HG03520 (cell line): ENCODE measurements around the gene FCRL5.
"Not testable (repeated sequence)": the region's sequence is repeated elsewhere in the genome, so short reads cannot be mapped to it uniquely, and the experiment has no call there.

Source experiments
- ATAC-seq: cut with Tn5 transposase; IDR thresholded peaks from one replicate; pipeline ENCODE4 v1.9.1; 2021; ENCODE audit warnings: mild to moderate bottlenecking, moderate library complexity; ENCODE audit not compliant: unreplicated experiment

Gene FCRL5

DNA sequence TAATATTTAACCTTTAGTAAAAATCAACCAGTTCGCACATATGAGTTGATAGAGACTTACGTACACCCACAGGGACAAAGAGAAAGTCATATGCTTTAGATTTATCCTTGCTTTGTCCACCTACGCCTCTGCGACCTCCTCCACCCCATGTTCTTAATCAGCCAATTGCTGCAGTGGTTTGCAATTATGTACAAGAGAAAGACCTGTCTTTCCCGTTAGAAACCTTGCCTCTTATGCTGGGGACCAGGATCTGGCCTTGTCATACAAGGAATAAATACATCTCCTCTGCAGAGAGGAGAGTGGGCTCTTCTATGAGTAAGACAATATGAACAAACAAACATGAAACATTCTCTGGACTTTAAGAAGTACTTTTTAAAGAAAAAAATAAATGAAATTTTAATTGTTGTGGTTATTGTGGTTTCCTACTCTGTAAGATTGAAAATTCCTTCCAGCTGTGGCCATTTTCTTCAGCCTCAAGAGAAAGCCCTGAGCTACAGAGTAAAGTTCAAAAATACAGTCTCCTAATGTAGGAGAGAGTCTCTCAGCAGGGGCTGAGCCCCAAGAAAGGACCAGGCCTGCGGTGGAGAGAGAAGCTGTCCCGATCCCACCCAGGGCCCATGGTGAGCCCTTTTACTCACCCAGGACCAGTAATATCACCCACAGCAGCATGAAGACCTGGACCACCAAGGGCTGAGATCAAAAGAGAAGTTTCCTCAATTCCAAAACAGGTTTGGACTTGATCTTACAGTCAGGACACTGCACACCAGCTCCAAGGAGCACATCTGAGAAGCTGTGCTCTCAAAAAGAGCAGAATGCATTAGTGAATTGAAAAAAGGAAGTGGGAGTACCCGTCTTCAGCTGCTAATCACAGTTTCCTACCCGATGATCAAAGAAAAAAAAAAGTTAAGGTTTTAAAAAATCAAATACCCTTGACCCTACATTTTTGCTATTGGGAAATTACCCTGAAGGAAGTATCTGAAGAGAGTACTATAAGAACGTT lies at the start of gene FCRL5:
FCRL5 (minus strand) TSS at position 822 of the 1,000 bp plus-strand sequence; CDS start at position 669, 153 bp downstream.
- ATAC-seq, result no peak

- no peak for ATAC-seq
These were observed 47.9 kb upstream of the FCRL5 start for GRCh38 chr1:157600236-157600635.

DNA sequence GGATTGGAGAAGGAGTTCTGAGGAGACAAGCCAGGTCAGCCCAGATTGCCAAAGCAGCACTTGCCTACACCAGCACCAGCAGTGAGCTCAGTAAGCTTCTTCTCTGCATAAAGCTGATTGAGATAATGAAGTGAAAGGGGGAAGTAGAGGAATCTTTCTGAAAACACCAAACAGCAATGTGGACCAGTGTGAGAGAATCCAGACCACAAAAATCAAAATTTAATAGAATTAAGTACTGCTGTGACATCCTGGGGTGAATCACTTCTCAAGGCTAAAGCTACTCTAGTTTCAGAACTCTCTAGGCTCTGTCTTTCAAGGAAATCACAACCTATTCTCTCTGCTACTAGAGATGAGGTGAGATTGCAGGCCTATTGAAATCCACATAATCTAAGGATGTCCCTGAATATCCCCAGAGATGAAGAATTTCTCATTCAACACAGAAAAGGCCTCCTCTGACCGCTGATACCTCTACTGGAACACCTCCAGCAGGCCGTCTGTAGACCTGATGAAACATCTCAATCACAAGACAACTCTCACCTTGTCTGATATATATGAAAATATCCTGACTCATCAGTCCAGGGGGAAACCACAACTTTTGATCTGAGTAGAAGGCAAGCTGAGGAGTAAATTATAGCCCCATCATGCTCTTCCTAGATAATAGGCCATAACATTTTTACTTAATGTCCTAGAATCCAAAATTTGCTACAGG lies 45.8 kb upstream of the FCRL5 start, which contains the start of gene FCRL4:
FCRL4 (minus strand) TSS at position 127 of the 709 bp plus-strand sequence. CDS start 141 bp downstream, outside the sequence.
- ATAC-seq, result peak; percentile 44

- peak; percentile 45 for ATAC-seq
These were observed 44.1 kb upstream of the FCRL5 start for GRCh38 chr1:157596384-157596783.

GRCh38 chr1:157595356-157595755 lies 43.0 kb upstream of the FCRL5 start:
- peak; percentile 57 for ATAC-seq

GRCh38 chr1:157585984-157586383 lies 33.7 kb upstream of the FCRL5 start:
- ATAC-seq, result no peak

- no peak for ATAC-seq
These were observed 32.2 kb upstream of the FCRL5 start for GRCh38 chr1:157584503-157584902.

GRCh38 chr1:157580828-157581210 lies 28.5 kb upstream of the FCRL5 start:
- ATAC-seq, result no peak

GRCh38 chr1:157580179-157580827 lies 28.0 kb upstream of the FCRL5 start:
- no peak for ATAC-seq

DNA sequence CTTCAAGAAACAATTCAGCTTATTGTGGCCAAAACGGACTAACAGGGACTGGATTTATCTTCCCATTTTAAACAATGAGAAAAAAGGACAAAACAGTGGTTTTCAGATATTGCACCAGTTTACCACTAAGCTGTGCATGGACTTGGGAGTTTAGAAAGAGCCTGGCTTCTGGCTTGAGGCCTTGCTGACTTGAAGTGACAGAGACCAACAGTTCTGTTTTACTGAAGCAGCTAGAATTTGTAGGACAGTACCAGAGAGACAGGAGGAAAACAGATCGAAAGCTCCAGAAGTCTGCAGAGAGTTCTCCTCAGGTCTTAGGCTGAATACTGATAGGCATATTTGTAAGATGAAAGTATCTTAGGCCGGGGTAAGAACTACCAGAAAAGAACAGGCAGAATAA lies 25.1 kb upstream of the FCRL5 start:
- ATAC-seq, result no peak

GRCh38 chr1:157575744-157576143 lies 23.4 kb upstream of the FCRL5 start:
- no peak for ATAC-seq

GRCh38 chr1:157574836-157575235 lies 22.5 kb upstream of the FCRL5 start:
- no peak for ATAC-seq

DNA sequence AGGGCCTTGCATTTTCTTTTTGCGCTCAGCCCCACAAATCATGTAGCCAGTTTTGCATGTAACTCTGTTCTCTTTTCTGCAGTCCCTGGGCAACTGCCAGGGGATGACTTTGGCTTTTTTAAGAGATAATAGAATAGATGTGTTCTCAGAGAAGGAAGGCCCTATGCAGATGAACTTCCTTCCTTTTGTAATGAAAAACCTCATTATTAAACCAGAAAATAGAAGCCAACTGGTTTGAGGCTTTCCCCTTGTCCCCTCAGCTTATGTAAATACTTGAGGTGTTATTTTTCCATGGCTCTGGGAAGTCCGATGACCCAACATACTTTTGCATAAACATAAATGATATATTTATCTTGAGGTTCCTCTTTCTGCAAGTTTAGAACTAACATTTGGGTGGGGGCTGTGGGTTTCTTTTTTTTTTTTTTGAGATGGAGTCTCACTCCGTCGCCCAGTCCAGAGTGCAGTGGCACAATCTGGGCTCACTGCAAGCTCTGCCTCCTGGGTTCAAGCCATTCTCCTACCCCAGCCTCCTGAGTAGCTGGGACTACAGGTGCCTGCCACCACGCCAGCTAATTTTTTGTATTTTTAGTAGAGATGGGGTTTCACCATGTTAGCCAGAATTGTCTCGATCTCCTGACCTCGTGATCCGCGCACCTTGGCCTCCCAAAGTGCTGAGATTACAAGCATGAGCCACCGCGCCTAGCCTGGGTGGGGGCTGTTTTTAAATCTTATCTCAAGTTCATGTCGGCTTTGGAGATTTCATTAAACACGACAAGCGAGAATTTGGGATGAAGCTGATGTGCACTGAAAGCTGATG lies 14.4 kb upstream of the FCRL5 start:
- no peak for ATAC-seq

DNA sequence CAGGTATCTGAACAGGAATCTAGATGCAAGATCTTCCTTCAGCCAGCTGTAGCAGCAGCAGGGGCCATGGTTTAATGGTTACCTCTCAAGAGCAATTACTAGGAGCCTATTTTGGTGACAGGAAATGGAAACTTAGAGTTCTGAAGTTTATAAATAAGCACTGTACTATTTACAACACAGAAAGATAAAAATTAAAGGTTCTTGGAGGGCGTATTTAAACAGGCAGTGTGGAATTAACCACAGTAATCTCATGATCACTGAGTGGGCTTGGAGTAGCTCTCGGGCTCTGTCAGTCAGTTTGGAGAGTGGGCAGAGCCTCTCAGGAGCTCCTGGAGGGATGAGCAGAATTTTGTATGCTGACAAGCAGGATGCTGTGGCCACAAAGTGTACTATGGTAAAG lies 10.2 kb upstream of the FCRL5 start:
- ATAC-seq, result peak; percentile 66

DNA sequence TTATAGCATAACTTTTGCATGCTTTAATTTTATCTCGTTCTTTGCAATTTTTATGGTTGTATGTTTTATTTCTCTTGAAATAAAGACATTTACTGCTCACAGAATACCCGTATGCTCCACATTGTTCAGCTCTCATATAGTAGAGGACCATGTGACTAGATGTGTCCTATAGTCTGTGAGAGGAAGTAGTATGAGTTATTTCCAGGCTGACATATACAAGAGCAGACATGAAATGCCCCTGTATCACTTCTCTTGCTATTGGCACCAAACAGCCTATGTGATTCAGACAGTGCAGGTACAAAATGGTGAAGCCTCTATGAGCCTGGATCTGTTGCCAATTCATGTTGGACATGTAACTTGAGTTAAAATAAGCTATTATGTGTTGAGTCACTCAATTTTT lies 5.8 kb upstream of the FCRL5 start:
- no peak for ATAC-seq

DNA sequence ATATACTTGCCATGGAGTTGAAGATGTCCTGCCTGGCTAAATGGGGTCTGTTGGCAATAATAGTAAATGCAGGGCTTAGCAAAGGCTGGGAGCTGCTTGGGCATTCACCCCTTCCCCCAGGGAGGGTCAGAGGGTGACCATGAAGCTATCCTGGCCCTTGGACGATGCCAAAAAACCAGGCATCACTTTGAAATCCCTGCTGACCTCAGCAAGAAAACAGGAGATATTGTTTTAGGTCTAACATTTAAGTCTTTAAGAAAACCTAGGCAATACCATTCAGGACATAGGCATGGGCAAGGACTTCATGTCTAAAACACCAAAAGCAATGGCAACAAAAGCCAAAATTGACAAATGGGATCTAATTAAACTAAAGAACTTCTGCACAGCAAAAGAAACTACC lies 4.2 kb downstream of the FCRL5 start:
- not testable (repeated sequence) for ATAC-seq

DNA sequence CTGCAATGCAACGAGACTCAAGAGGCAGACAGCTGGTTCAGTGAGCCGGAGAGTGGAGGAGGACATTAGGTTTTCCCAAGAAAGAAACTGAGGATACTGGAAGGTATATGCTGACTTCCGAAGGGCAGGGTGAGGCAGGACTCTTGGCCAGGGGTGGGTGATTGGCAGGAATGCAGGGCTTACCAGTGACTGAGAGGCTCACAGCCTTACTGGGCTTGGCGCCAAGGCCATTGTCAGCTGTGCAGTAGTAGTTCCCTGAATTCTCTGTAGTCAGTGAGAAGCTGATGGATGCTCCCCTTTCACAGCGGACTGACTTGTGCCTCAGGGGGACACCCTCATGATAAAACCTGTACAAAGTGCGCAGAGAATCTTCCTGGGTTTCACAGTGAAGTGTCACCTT lies 9.6 kb downstream of the FCRL5 start:
- no peak for ATAC-seq

GRCh38 chr1:157540852-157541251 lies 11.5 kb downstream of the FCRL5 start:
- no peak for ATAC-seq

DNA sequence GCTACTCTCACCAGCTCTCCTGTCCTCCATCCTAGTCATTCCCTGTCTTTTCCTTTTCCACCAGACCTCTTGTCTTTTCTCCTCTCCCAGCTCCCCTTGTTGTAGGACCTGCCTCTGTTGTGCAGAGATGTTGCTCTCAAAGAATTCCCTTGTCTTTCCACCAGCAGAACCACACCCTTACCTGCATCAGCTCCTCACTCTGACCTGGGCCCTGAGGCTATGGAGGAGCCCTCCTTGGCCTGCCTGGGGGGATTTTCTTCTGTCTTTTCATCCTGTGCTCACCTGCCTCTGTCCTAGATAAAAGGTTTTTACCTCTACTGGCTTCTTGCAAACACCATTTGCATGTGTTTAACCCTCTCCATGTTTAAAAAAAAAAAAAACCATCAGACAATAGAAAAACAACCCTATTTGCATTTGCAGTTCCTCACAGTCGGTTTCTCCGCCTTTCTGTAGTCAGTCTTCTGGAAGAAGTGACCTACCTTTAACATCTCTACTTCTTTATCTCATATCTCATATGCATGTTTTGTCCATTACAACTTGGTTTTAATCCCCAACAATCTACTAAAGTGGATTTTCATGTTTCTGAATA lies 12.1 kb downstream of the FCRL5 start:
- no peak for ATAC-seq

- no peak for ATAC-seq
These were observed 12.7 kb downstream of the FCRL5 start for GRCh38 chr1:157539568-157539967.
